B cell (primary cell): ENCODE measurements around the gene TECR.
"Not testable (repeated sequence)": the region's sequence is repeated elsewhere in the genome, so short reads cannot be mapped to it uniquely, and the experiment has no call there.

Source experiments
- EZH2 ChIP-seq: IDR thresholded peaks from 2 replicates; pipeline ENCODE4 v1.6.1; 2012; ENCODE audit warnings: borderline replicate concordance, low read depth, mild to moderate bottlenecking, moderate library complexity, low read length; ENCODE audit not compliant: insufficient read depth, poor library complexity, severe bottlenecking
- TF ChIP-seq, protein P1 (sequence below): fragments of 200-600 bp; IDR thresholded peaks from one replicate; pipeline ENCODE4 v1.8.0; 2022; ENCODE audit warnings: antibody characterized with exemption, mild to moderate bottlenecking

- TF ChIP-seq, protein P1, sequence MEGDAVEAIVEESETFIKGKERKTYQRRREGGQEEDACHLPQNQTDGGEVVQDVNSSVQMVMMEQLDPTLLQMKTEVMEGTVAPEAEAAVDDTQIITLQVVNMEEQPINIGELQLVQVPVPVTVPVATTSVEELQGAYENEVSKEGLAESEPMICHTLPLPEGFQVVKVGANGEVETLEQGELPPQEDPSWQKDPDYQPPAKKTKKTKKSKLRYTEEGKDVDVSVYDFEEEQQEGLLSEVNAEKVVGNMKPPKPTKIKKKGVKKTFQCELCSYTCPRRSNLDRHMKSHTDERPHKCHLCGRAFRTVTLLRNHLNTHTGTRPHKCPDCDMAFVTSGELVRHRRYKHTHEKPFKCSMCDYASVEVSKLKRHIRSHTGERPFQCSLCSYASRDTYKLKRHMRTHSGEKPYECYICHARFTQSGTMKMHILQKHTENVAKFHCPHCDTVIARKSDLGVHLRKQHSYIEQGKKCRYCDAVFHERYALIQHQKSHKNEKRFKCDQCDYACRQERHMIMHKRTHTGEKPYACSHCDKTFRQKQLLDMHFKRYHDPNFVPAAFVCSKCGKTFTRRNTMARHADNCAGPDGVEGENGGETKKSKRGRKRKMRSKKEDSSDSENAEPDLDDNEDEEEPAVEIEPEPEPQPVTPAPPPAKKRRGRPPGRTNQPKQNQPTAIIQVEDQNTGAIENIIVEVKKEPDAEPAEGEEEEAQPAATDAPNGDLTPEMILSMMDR, result not testable (repeated sequence)
- not testable (repeated sequence) for TF ChIP-seq EZH2
Measured at GRCh38 chr19:14541979-14542378, 12.6 kb downstream of the TECR start.
